ENCODE results near the gene BTNL9. TPM values are rescaled to one million over a fixed set of nuclear protein-coding genes. Genes with fewer than 3 reads are reported as not detected.

The BTNL9 gene
- total RNA-seq, 1 experiment from 2014 or later, result 37.5 TPM

GRCh38 chr5:181056431-181056830, 16.4 kb downstream of the BTNL9 start:
- Histone ChIP-seq H3K36me3 (ENCODE audit: control insufficient read depth, insufficient read depth, low read length) (no peaks in the 10 kb centered on the region; the same call in 1 of the 2 replicates), H3K9me3 (ENCODE audit: control insufficient read depth, insufficient read depth, low read depth, low read length) (no peaks in the 10 kb centered on the region), H3K27me3 (ENCODE audit: control insufficient read depth, insufficient read depth, low read length) (no peaks in the 10 kb centered on the region), H3K4me1 (ENCODE audit: control insufficient read depth, insufficient read depth, low read length) (peaks cover 18% of the 10 kb centered on the region), H3K27ac (ENCODE audit: low read length) (no peak overlapping the region), H3K4me3 (ENCODE audit: low read depth in 2 of 2, low read length in 2 of 2) (no peak overlapping the region)
- intact Hi-C loops (cut with micrococcal nuclease; ENCODE audit: unreplicated experiment) (no loop called here), in situ Hi-C loops (cut with HindIII; ENCODE audit: low pct_unique_long_range_greater_than_20kb, low sequenced_read_pairs) (no loop called here)
- ATAC-seq (no peak), DNase-seq (ENCODE audit: low read depth, low spot score) (no peak)
- TF ChIP-seq SIN3A (IDR thresholded peaks at IDR 0.05; ENCODE audit: borderline replicate concordance, insufficient read depth, low read depth, low read length) (no peak), TCF7L2 (IDR thresholded peaks at IDR 0.05; ENCODE audit: low read depth, low read length) (no peak), CTCF (IDR thresholded peaks at IDR 0.05) (no peak), REST (IDR thresholded peaks at IDR 0.05; ENCODE audit: insufficient read depth in 1 of 2, low read depth in 2 of 2, low read length in 1 of 2) (no peak), POLR2AphosphoS5 (IDR thresholded peaks at IDR 0.05; ENCODE audit: low read depth, low read length) (no peak)
- no TSS peak for BruUV-seq (replicated peaks)
- POLR2A ChIA-PET, result no interaction called here
- CTCF ChIA-PET, result no interaction called here

GRCh38 chr5:181058321-181058720, 18.3 kb downstream of the BTNL9 start:
- no peaks in the 10 kb centered on the region for H3K27me3 ChIP-seq (ENCODE audit: control insufficient read depth, insufficient read depth, low read length)
- in situ Hi-C loops (cut with HindIII; ENCODE audit: low pct_unique_long_range_greater_than_20kb, low sequenced_read_pairs) (no loop called here), intact Hi-C loops (cut with micrococcal nuclease; ENCODE audit: unreplicated experiment) (no loop called here)
- CTCF ChIA-PET, result no interaction called here
- H3K9me3 ChIP-seq (ENCODE audit: control insufficient read depth, insufficient read depth, low read depth, low read length), result no peaks in the 10 kb centered on the region
- ATAC-seq (no peak), DNase-seq (ENCODE audit: low read depth, low spot score) (no peak)
- TF ChIP-seq SIN3A (IDR thresholded peaks at IDR 0.05; ENCODE audit: borderline replicate concordance, insufficient read depth, low read depth, low read length) (no peak), POLR2AphosphoS5 (IDR thresholded peaks at IDR 0.05; ENCODE audit: low read depth, low read length) (no peak), CTCF (IDR thresholded peaks at IDR 0.05) (no peak)
- H3K4me3 ChIP-seq (ENCODE audit: low read depth in 2 of 2, low read length in 2 of 2), result no peak overlapping the region
- peaks cover 9% of the 10 kb centered on the region; the same call in 1 of the 2 replicates for H3K4me1 ChIP-seq (ENCODE audit: control insufficient read depth, insufficient read depth, low read length)
- no peak overlapping the region for H3K27ac ChIP-seq (ENCODE audit: low read length)
- no TSS peak for BruUV-seq (replicated peaks)
- H3K36me3 ChIP-seq (ENCODE audit: control insufficient read depth, insufficient read depth, low read length), result no peaks in the 10 kb centered on the region; the same call in 1 of the 2 replicates
- POLR2A ChIA-PET, result no interaction called here
